HepG2 (cell line): ENCODE data around the gene ZCCHC7.

Source experiments
- ETV6 ChIP-seq: sonication (generic); formaldehyde crosslinking; conservative IDR thresholded peaks from 2 replicates; pipeline ENCODE4 v1.4.0; 2020; ENCODE audit warnings: missing genetic modification reagents
- GTF2F1 ChIP-seq: fragments of 150-350 bp; IDR thresholded peaks from 2 replicates; pipeline ENCODE4 v1.6.1; 2014; ENCODE audit warnings: low read length
- POLR2A ChIP-seq, 2 experiments: IDR thresholded peaks; 2 replicates each; pipeline ENCODE4 v1.6.1; 2011; ENCODE audit warnings: low read depth in 2 of 2, low read length in 2 of 2, mild to moderate bottlenecking in 1 of 2, moderate library complexity in 1 of 2; ENCODE audit not compliant: insufficient read depth in 1 of 2
- SALL2 ChIP-seq: sonication (generic); formaldehyde crosslinking; IDR thresholded peaks from 2 replicates; pipeline ENCODE4 v1.8.1; 2023; ENCODE audit warnings: mild to moderate bottlenecking, missing genetic modification reagents, inconsistent platforms
- SOX6 ChIP-seq, 2 experiments: fragments of 450-650 bp in 1 of 2; sonication (generic) in 1 of 2; formaldehyde crosslinking in 1 of 2; IDR thresholded peaks; 2 replicates each; pipeline versions ENCODE4 v1.4.0 to v1.6.1; 2017 to 2020; ENCODE audit warnings: antibody characterized with exemption in 1 of 2, mild to moderate bottlenecking in 1 of 2, missing genetic modification reagents in 1 of 2
- ZBTB7B ChIP-seq: sonication (generic); formaldehyde crosslinking; IDR thresholded peaks from 2 replicates; pipeline ENCODE4 v1.4.0; 2020; ENCODE audit warnings: missing genetic modification reagents
- ZNF253 ChIP-seq: sonication (generic); formaldehyde crosslinking; IDR thresholded peaks from 2 replicates; pipeline ENCODE4 v1.8.0; 2022; ENCODE audit warnings: mild to moderate bottlenecking, missing genetic modification reagents, borderline replicate concordance
- ZNF607 ChIP-seq: sonication (generic); formaldehyde crosslinking; IDR thresholded peaks from 2 replicates; pipeline ENCODE4 v1.5.1; 2020; ENCODE audit warnings: missing genetic modification reagents, mild to moderate bottlenecking, borderline replicate concordance
- TF ChIP-seq, protein P1 (sequence below): sonication (generic); formaldehyde crosslinking; IDR thresholded peaks from 2 replicates; pipeline ENCODE4 v1.5.0; 2020; ENCODE audit warnings: mild to moderate bottlenecking, missing genetic modification reagents, moderate library complexity
- TF ChIP-seq, protein P2 (sequence below): sonication (generic); formaldehyde crosslinking; IDR thresholded peaks from 2 replicates; pipeline ENCODE4 v1.5.0; 2020; ENCODE audit warnings: missing genetic modification reagents, mild to moderate bottlenecking, borderline replicate concordance

DNA sequence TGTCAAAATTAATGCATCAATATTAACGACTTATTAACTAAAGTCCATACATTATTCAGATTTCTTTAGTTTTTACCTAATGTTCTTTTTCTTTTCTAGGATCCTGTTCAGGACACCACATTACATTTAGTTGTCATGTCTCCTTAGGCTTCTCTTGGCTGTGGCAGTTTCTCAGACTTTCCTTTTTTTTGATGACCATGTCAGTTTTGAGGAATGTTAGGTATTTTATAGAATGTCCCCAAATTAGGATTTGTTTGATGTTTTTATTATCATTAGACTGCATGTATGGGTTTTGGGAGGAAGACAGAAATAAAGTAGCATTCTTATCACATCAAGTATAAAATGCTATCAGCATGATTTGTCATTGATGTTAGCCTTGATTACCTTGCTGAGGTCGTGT, 32.0 kb downstream of the ZCCHC7 start:
- TF ChIP-seq, protein P1, sequence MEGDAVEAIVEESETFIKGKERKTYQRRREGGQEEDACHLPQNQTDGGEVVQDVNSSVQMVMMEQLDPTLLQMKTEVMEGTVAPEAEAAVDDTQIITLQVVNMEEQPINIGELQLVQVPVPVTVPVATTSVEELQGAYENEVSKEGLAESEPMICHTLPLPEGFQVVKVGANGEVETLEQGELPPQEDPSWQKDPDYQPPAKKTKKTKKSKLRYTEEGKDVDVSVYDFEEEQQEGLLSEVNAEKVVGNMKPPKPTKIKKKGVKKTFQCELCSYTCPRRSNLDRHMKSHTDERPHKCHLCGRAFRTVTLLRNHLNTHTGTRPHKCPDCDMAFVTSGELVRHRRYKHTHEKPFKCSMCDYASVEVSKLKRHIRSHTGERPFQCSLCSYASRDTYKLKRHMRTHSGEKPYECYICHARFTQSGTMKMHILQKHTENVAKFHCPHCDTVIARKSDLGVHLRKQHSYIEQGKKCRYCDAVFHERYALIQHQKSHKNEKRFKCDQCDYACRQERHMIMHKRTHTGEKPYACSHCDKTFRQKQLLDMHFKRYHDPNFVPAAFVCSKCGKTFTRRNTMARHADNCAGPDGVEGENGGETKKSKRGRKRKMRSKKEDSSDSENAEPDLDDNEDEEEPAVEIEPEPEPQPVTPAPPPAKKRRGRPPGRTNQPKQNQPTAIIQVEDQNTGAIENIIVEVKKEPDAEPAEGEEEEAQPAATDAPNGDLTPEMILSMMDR, result no peak
- TF ChIP-seq POLR2A (IDR thresholded peaks at IDR 0.05; ENCODE audit: insufficient read depth in 1 of 2, low read depth in 2 of 2, low read length in 2 of 2) (no peak), ETV6 (CRISPR knock-in tag) (no peak), SOX6 (IDR thresholded peaks at IDR 0.05) (no peak), SOX6 (CRISPR knock-in tag; IDR thresholded peaks at IDR 0.05) (no peak), ZNF607 (CRISPR knock-in tag) (no peak), ZNF253 (CRISPR knock-in tag) (no peak), SALL2 (no peak), GTF2F1 (no peak), ZBTB7B (CRISPR knock-in tag) (no peak)
- TF ChIP-seq, protein P2, sequence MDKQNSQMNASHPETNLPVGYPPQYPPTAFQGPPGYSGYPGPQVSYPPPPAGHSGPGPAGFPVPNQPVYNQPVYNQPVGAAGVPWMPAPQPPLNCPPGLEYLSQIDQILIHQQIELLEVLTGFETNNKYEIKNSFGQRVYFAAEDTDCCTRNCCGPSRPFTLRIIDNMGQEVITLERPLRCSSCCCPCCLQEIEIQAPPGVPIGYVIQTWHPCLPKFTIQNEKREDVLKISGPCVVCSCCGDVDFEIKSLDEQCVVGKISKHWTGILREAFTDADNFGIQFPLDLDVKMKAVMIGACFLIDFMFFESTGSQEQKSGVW (CRISPR knock-in tag), result no peak
